ENCODE data around the gene EXOC6. TPM values are rescaled to one million over a fixed set of nuclear protein-coding genes. Genes with fewer than 3 reads are reported as not detected.
"Not testable (repeated sequence)": the region's sequence is repeated elsewhere in the genome, so short reads cannot be mapped to it uniquely, and the experiment has no call there.

Gene EXOC6
- total and polyA plus RNA-seq, 4 donors = 3.0 to 17.6 (median 10.5) TPM

DNA sequence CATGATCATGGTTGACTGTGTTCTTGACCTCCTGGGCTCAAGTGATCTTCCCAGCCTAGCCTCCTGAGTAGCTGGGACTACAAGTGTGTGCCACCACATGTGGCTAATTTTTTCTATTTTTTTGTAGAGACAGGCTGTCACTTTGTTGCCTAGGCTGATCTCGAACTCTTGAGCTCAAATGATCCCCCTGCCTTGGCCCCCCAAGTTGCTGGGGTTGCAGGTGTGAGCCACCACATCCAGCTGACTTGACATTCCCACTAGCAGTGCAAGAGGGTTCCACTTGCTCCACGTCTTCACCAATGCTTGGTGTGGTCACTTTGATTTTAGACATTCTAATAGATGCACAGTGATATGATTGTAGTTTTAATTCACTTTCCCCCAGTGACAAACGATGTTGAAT lies 250.5 kb downstream of the EXOC6 start:
- H3K27me3 ChIP-seq (ENCODE audit: control insufficient read depth in 1 of 2, insufficient read depth in 2 of 2, low read length in 1 of 2) = no peaks in the 10 kb centered on the region
- no peak overlapping the region for H3K27ac ChIP-seq (ENCODE audit: low read depth in 1 of 2, low read length in 2 of 2)
- H3K36me3 ChIP-seq (ENCODE audit: control insufficient read depth in 1 of 2, insufficient read depth in 2 of 2, low read length in 1 of 2) = no peaks in the 10 kb centered on the region
- H3K4me1 ChIP-seq (ENCODE audit: control insufficient read depth in 1 of 2, insufficient read depth in 2 of 2, low read length in 2 of 2) = no peaks in the 10 kb centered on the region
- ATAC-seq (ENCODE audit: low FRiP score) (no peak), DNase-seq (no peak)
- H3K9me3 ChIP-seq (ENCODE audit: control insufficient read depth, low read length) = no peaks in the 10 kb centered on the region
- intact Hi-C loops (cut with DNase I) = no loop called here
- no peak overlapping the region for H3K4me3 ChIP-seq (ENCODE audit: low read length in 2 of 2)
- WGBS, 2 donors = 88 to 91% methylated on average over 3 of the region's 3 CpGs

DNA sequence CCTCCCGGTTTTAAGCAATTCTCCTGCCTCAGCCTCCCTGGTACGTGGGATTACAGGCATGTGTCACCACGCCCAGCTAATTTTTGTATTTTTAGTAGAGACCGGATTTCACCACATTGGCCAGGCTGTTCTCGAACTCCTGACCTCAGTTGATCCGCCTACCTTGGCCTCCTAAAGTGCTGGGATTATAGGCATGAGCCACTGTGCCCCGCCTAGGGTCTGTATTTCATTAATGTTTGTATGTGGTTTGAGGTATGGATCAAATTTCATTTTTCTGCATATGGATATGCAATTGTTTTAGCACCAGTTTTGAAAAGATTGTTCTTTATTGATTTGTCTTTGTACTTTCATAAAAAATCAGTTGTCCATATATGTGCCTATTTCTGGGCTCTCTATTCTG lies 251.3 kb downstream of the EXOC6 start:
- Histone ChIP-seq H3K4me3 (ENCODE audit: low read length in 2 of 2) (no peak overlapping the region), H3K9me3 (ENCODE audit: control insufficient read depth, low read length) (no peaks in the 10 kb centered on the region), H3K36me3 (ENCODE audit: control insufficient read depth in 1 of 2, insufficient read depth in 2 of 2, low read length in 1 of 2) (no peaks in the 10 kb centered on the region), H3K27me3 (ENCODE audit: control insufficient read depth in 1 of 2, insufficient read depth in 2 of 2, low read length in 1 of 2) (no peaks in the 10 kb centered on the region), H3K27ac (ENCODE audit: low read depth in 1 of 2, low read length in 2 of 2) (no peak overlapping the region), H3K4me1 (ENCODE audit: control insufficient read depth in 1 of 2, insufficient read depth in 2 of 2, low read length in 2 of 2) (no peaks in the 10 kb centered on the region)
- ATAC-seq (ENCODE audit: low FRiP score) = no peak
- 93 to 94% methylated on average over 7 of the region's 7 CpGs for WGBS, 2 donors
- no peak for DNase-seq
- intact Hi-C loops (cut with DNase I) = no loop called here

DNA sequence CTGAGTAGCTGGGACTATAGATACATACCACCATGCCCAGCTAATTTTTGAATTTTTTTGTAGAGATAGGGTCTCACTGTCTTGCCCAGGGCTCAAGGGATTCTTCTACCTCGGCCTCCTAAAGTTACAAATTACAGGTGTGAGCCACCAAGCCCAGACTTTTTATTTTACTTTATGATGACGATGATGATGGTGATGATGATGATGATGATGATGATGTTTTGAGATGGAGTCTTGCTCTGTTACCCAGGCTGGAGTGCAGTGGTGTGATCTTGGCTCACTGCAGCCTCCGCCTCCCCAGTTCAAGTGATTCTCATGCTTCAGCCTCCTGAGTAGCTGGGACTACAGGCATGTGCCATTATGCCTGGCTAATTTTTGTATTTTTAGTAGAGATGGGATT lies 252.8 kb downstream of the EXOC6 start:
- H3K4me3 ChIP-seq (ENCODE audit: low read length in 2 of 2); ATAC-seq (ENCODE audit: low FRiP score); H3K4me1 ChIP-seq (ENCODE audit: control insufficient read depth in 1 of 2, insufficient read depth in 2 of 2, low read length in 2 of 2); H3K27me3 ChIP-seq (ENCODE audit: control insufficient read depth in 1 of 2, insufficient read depth in 2 of 2, low read length in 1 of 2); intact Hi-C loops (cut with DNase I); H3K36me3 ChIP-seq (ENCODE audit: control insufficient read depth in 1 of 2, insufficient read depth in 2 of 2, low read length in 1 of 2); DNase-seq; H3K9me3 ChIP-seq (ENCODE audit: control insufficient read depth, low read length); H3K27ac ChIP-seq (ENCODE audit: low read depth in 1 of 2, low read length in 2 of 2): not testable (repeated sequence)
- 94 to 96% methylated on average over 3 of the region's 3 CpGs for WGBS, 2 donors

DNA sequence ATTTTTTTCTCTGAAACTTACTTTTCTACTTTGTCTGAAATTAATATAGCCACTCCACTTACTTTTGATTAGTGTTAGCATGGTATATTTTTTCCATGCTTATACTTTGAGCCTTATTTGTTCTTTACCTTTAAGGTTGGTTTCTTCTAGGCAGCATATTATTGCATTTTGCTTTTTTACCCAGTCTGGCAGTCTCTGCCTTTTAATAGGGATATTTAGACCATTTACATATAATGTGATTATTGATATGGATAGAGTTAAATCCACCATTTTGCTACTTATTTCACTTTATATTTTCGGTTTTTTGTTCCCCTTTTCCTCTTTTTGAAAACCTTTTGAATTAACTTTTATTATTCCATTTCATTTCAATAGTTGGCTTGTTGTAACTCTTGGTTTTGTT lies 255.6 kb downstream of the EXOC6 start:
- Histone ChIP-seq H3K27me3 (ENCODE audit: control insufficient read depth in 1 of 2, insufficient read depth in 2 of 2, low read length in 1 of 2) (no peaks in the 10 kb centered on the region), H3K9me3 (ENCODE audit: control insufficient read depth, low read length) (no peaks in the 10 kb centered on the region), H3K27ac (ENCODE audit: low read depth in 1 of 2, low read length in 2 of 2) (no peak overlapping the region), H3K4me3 (ENCODE audit: low read length in 2 of 2) (no peak overlapping the region), H3K36me3 (ENCODE audit: control insufficient read depth in 1 of 2, insufficient read depth in 2 of 2, low read length in 1 of 2) (no peaks in the 10 kb centered on the region), H3K4me1 (ENCODE audit: control insufficient read depth in 1 of 2, insufficient read depth in 2 of 2, low read length in 2 of 2) (no peaks in the 10 kb centered on the region)
- intact Hi-C loops (cut with DNase I) = no loop called here
- DNase-seq (no peak), ATAC-seq (ENCODE audit: low FRiP score) (no peak)
- WGBS, 2 donors = 86 to 93% methylated on average over 1 of the region's 1 CpG

DNA sequence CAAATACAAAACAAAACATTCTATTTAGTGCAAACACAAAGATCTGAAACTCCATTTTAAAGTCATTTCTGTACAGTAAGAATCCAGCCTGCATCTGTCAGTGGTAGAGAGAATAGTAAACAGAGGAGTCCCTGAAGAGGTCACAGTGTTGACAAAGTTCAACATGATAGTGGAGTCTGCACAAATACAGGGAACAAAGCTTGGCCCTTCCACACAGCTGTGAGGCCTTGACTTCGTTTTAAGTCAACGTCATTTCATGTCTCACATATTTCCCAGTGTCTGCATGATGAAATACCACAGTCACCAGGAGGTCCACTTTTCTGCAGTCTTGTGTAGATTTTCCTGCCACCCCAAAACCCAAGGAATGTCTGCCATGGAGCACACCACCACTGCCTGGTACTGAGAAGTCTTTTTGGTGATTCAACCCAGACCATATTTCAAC lies 258.3 kb downstream of the EXOC6 start:
- Histone ChIP-seq H3K36me3 (ENCODE audit: control insufficient read depth in 1 of 2, insufficient read depth in 2 of 2, low read length in 1 of 2) (no peaks in the 10 kb centered on the region), H3K27me3 (ENCODE audit: control insufficient read depth in 1 of 2, insufficient read depth in 2 of 2, low read length in 1 of 2) (no peaks in the 10 kb centered on the region), H3K4me1 (ENCODE audit: control insufficient read depth in 1 of 2, insufficient read depth in 2 of 2, low read length in 2 of 2) (no peaks in the 10 kb centered on the region), H3K9me3 (ENCODE audit: control insufficient read depth, low read length) (no peaks in the 10 kb centered on the region), H3K4me3 (ENCODE audit: low read length in 2 of 2) (no peak overlapping the region), H3K27ac (ENCODE audit: low read depth in 1 of 2, low read length in 2 of 2) (no peak overlapping the region)
- no peak for DNase-seq
- intact Hi-C loops (cut with DNase I) = no loop called here
- ATAC-seq (ENCODE audit: low FRiP score) = no peak
- WGBS, 2 donors = 52 to 57% methylated on average over 2 of the region's 2 CpGs

Other genes starting within 250 kb of the EXOC6 start
- gene HHEX, start 158.6 kb upstream of the EXOC6 start, total RNA-seq = 10 to 100 TPM; 11.5 to 22.7 TPM
- 1 to 10 TPM; 4.5 to 6.3 TPM for gene HHEX, start 158.6 kb upstream of the EXOC6 start, polyA plus RNA-seq
- under 1 TPM; 0.21 to 0.23 TPM for gene CYP26C1, start 212.3 kb downstream of the EXOC6 start, total RNA-seq
- gene CYP26C1, start 212.3 kb downstream of the EXOC6 start, polyA plus RNA-seq = not detected
- not detected for gene CYP26A1, start 225.4 kb downstream of the EXOC6 start, total RNA-seq
- gene CYP26A1, start 225.4 kb downstream of the EXOC6 start, polyA plus RNA-seq = not detected